ENCODE results near the gene PCNT. TPM values are rescaled to one million over a fixed set of nuclear protein-coding genes. Genes with fewer than 3 reads are reported as not detected.
"Not testable (repeated sequence)": the region's sequence is repeated elsewhere in the genome, so short reads cannot be mapped to it uniquely, and the experiment has no call there.

The PCNT gene
- total RNA-seq, 6 donors from 2014 or later, result 24.9 to 130 (median 44.4) TPM

- ATAC-seq (ENCODE audit: low FRiP score in 2 of 2) (no peak), DNase-seq (no peak)
- H3K36me3 ChIP-seq, result peaks cover 0 to 13% (median 3%) of the 10 kb centered on the region in 4 donors
- TF ChIP-seq POLR2A (IDR thresholded peaks at IDR 0.05) (no peak), POLR2AphosphoS5 (IDR thresholded peaks at IDR 0.05) (no peak)
- WGBS, 2 donors, result 98% methylated on average over 5 of the region's 5 CpGs
- H3K4me1 ChIP-seq, result no peaks in the 10 kb centered on the region
- H3K4me3 ChIP-seq, result no peak overlapping the region
- H3K9me3 ChIP-seq, result no peaks in the 10 kb centered on the region
- no peaks in the 10 kb centered on the region for H3K27me3 ChIP-seq
- H3K27ac ChIP-seq, result no peak overlapping the region
These were observed 19.5 kb upstream of the PCNT start for GRCh38 chr21:46304437-46304836.

- Histone ChIP-seq H3K9me3 (no peaks in the 10 kb centered on the region), H3K27me3 (no peaks in the 10 kb centered on the region), H3K4me1 (no peaks in the 10 kb centered on the region), H3K27ac (no peak overlapping the region), H3K36me3 (peaks cover 0 to 13% (median 3%) of the 10 kb centered on the region in 4 donors), H3K4me3 (no peak overlapping the region)
- DNase-seq (no peak), ATAC-seq (ENCODE audit: low FRiP score in 2 of 2) (no peak)
- no peak for TF ChIP-seq POLR2A (IDR thresholded peaks at IDR 0.05)
- no peak for TF ChIP-seq POLR2AphosphoS5 (IDR thresholded peaks at IDR 0.05)
- no peak for TF ChIP-seq EP300 (IDR thresholded peaks at IDR 0.05)
- TF ChIP-seq CTCF (IDR thresholded peaks at IDR 0.05), result no peak
- WGBS, 2 donors, result 95% methylated on average over 11 of the region's 11 CpGs
These were observed 19.0 kb upstream of the PCNT start for GRCh38 chr21:46304955-46305354.

- 93 to 100% methylated on average over 2 of the region's 2 CpGs for WGBS, 2 donors
- TF ChIP-seq POLR2AphosphoS5 (IDR thresholded peaks at IDR 0.05) (no peak), CTCF (IDR thresholded peaks at IDR 0.05) (no peak), POLR2A (IDR thresholded peaks at IDR 0.05) (no peak), EP300 (IDR thresholded peaks at IDR 0.05) (no peak)
- H3K9me3 ChIP-seq, result no peaks in the 10 kb centered on the region
- H3K4me1 ChIP-seq, result no peaks in the 10 kb centered on the region
- no peak overlapping the region for H3K4me3 ChIP-seq
- H3K36me3 ChIP-seq, result peaks cover 0 to 10% (median 0%) of the 10 kb centered on the region in 4 donors
- no peaks in the 10 kb centered on the region for H3K27me3 ChIP-seq
- ATAC-seq (ENCODE audit: low FRiP score in 2 of 2), result no peak
- no peak for DNase-seq
- no peak overlapping the region for H3K27ac ChIP-seq
These were observed 16.3 kb upstream of the PCNT start for GRCh38 chr21:46307625-46308024.

- Histone ChIP-seq H3K4me3 (no peak overlapping the region), H3K4me1 (no peaks in the 10 kb centered on the region), H3K36me3 (peaks cover 0 to 10% (median 0%) of the 10 kb centered on the region in 4 donors), H3K9me3 (no peaks in the 10 kb centered on the region), H3K27me3 (no peaks in the 10 kb centered on the region), H3K27ac (no peak overlapping the region)
- DNase-seq (no peak), ATAC-seq (ENCODE audit: low FRiP score in 2 of 2) (no peak)
- TF ChIP-seq POLR2AphosphoS5 (IDR thresholded peaks at IDR 0.05) (no peak), POLR2A (IDR thresholded peaks at IDR 0.05) (no peak), EP300 (IDR thresholded peaks at IDR 0.05) (no peak), CTCF (IDR thresholded peaks at IDR 0.05) (no peak)
- WGBS, 2 donors, result 90 to 91% methylated on average over 2 of the region's 2 CpGs
These were observed 15.5 kb upstream of the PCNT start for GRCh38 chr21:46308431-46308830.

- WGBS, 2 donors, result 96 to 98% methylated on average over 8 of the region's 8 CpGs
- not testable (repeated sequence) for ATAC-seq (ENCODE audit: low FRiP score in 2 of 2); H3K9me3 ChIP-seq; H3K4me1 ChIP-seq; DNase-seq; H3K4me3 ChIP-seq; H3K36me3 ChIP-seq; H3K27ac ChIP-seq; H3K27me3 ChIP-seq
These were observed 13.7 kb upstream of the PCNT start for GRCh38 chr21:46310260-46310659.

- Histone ChIP-seq H3K9me3 (no peaks in the 10 kb centered on the region), H3K4me3 (no peak overlapping the region), H3K27me3 (no peaks in the 10 kb centered on the region), H3K36me3 (peaks cover 0 to 3% (median 0%) of the 10 kb centered on the region in 4 donors), H3K27ac (no peak overlapping the region), H3K4me1 (no peaks in the 10 kb centered on the region)
- no peak for DNase-seq
- TF ChIP-seq POLR2AphosphoS5 (IDR thresholded peaks at IDR 0.05), result no peak
- TF ChIP-seq EP300 (IDR thresholded peaks at IDR 0.05), result no peak
- no peak for ATAC-seq (ENCODE audit: low FRiP score in 2 of 2)
These were observed 12.4 kb upstream of the PCNT start for GRCh38 chr21:46311568-46311967.
